ENCODE results near the gene PSAPL1.

- TF ChIP-seq REST (IDR thresholded peaks at IDR 0.05; ENCODE audit: insufficient replicate concordance, low read depth) (no peak), CTCF (IDR thresholded peaks at IDR 0.05; ENCODE audit: insufficient read depth, low read length) (no peak), POLR2AphosphoS5 (IDR thresholded peaks at IDR 0.05; ENCODE audit: low read depth) (no peak), GABPA (IDR thresholded peaks at IDR 0.05; ENCODE audit: low read depth) (no peak)
Observed at GRCh38 chr4:7451434-7451789, 16.7 kb upstream of the PSAPL1 start.
